H1 (cell line): ENCODE data around the gene FRMD4A. TPM values are rescaled to one million over a fixed set of nuclear protein-coding genes. Genes with fewer than 3 reads are reported as not detected.

Experiments
- CTCF ChIA-PET: fragments of 300-600 bp; sonication (Branson Sonifier 250); formaldehyde crosslinking; loops from one replicate; lab custom pipeline; 2021; ENCODE audit not compliant: partially characterized antibody; lab: Charles Lee
- POLR2A ChIA-PET: fragments of 300-600 bp; sonication (Branson Sonifier 250); formaldehyde crosslinking; loops from one replicate; lab custom pipeline; 2021; ENCODE audit warnings: inconsistent platforms; ENCODE audit not compliant: partially characterized antibody; lab: Charles Lee
- DNase-seq, 2 experiments: peaks; one replicate each; pipeline versions ENCODE4 v3.0.0 to v3.0.0-alpha.2; 2010 to 2022; ENCODE audit warnings: low spot score in 2 of 2, low read depth in 1 of 2, mixed read lengths in 1 of 2
- FAIRE-seq: peaks from 2 replicates; lab custom pipeline; 2011; peaks lifted over from hg19 to GRCh38; lab: Jason Lieb, UNC
- H2AFZ ChIP-seq: 2 replicates; pipeline ENCODE4 v1.8.1; 2012; ENCODE audit warnings: low read length, inconsistent platforms
- H2AK5ac ChIP-seq: 2 replicates; pipeline ENCODE4 v1.6.1; 2013; ENCODE audit warnings: low read depth, low read length
- H2BK120ac ChIP-seq: replicated peaks from 2 replicates; pipeline ENCODE3; 2013; ENCODE audit warnings: low read depth, low read length, inconsistent platforms
- H2BK12ac ChIP-seq: 2 replicates; pipeline ENCODE4 v1.6.1; 2013; ENCODE audit warnings: low read depth, low read length
- H2BK15ac ChIP-seq: 2 replicates; pipeline ENCODE4 v1.6.1; 2013; ENCODE audit warnings: low read length
- H2BK20ac ChIP-seq: 2 replicates; pipeline ENCODE4 v1.6.1; 2013; ENCODE audit warnings: low read length
- H2BK5ac ChIP-seq: 2 replicates; pipeline ENCODE4 v1.6.1; 2013; ENCODE audit warnings: low read depth, low read length
- H3K14ac ChIP-seq: 2 replicates; pipeline ENCODE4 v1.6.1; 2013; ENCODE audit warnings: inconsistent platforms; ENCODE audit not compliant: insufficient read length
- H3K18ac ChIP-seq: 2 replicates; pipeline ENCODE4 v1.6.1; 2013; ENCODE audit warnings: low read length; ENCODE audit errors: extremely low read depth
- H3K23ac ChIP-seq: 2 replicates; pipeline ENCODE4 v1.6.1; 2013; ENCODE audit warnings: inconsistent platforms; ENCODE audit not compliant: insufficient read length
- H3K23me2 ChIP-seq: 2 replicates; pipeline ENCODE4 v1.6.1; 2013; ENCODE audit warnings: low read depth, low read length
- H3K27ac ChIP-seq: 2 replicates; pipeline ENCODE4 v1.6.1; 2011; ENCODE audit warnings: low read depth, low read length, inconsistent platforms
- H3K27me3 ChIP-seq, 4 experiments: replicated peaks in 1 of 4; 1 replicate in 1 of 4; 2 replicates in 3 of 4; pipeline versions ENCODE4 v1.6.1 to v1.8.1; 2011 to 2013; ENCODE audit warnings: low read length in 3 of 4, mild to moderate bottlenecking in 3 of 4, inconsistent platforms in 2 of 4, mixed read lengths in 2 of 4, moderate library complexity in 1 of 4; ENCODE audit not compliant: control insufficient read depth in 3 of 4, insufficient read depth in 3 of 4; ENCODE audit errors: extremely low read depth in 1 of 4
- H3K36me3 ChIP-seq, 4 experiments: 2 replicates each; pipeline versions ENCODE4 v1.6.1 to v1.8.1; 2011 to 2013; ENCODE audit warnings: mild to moderate bottlenecking in 4 of 4, low read length in 3 of 4, moderate library complexity in 2 of 4, control low read depth in 1 of 4, inconsistent platforms in 1 of 4; ENCODE audit not compliant: insufficient read depth in 4 of 4, control insufficient read depth in 2 of 4
- H3K4ac ChIP-seq: replicated peaks from 2 replicates; pipeline ENCODE3; 2013; ENCODE audit warnings: low read length, low read depth, mixed read lengths, inconsistent platforms; ENCODE audit not compliant: insufficient read length
- H3K4me1 ChIP-seq, 4 experiments: replicated peaks in 1 of 4; 1 replicate in 1 of 4; 2 replicates in 3 of 4; pipeline versions ENCODE4 v1.6.1 to v1.8.1; 2011 to 2013; ENCODE audit warnings: low read length in 3 of 4, inconsistent platforms in 2 of 4, mixed read lengths in 1 of 4; ENCODE audit not compliant: insufficient read depth in 4 of 4, control insufficient read depth in 3 of 4
- H3K4me2 ChIP-seq, 2 experiments: 2 replicates each; pipeline versions ENCODE4 v1.6.1 to v1.8.1; 2011 to 2013; ENCODE audit warnings: low read depth in 2 of 2, low read length in 2 of 2, control low read depth in 1 of 2, inconsistent platforms in 1 of 2, mild to moderate bottlenecking in 1 of 2; ENCODE audit not compliant: insufficient read depth in 1 of 2
- H3K4me3 ChIP-seq, 4 experiments: fragments of 200-600, 300-600 bp in 1 of 4; sonication (generic), shearing (Covaris generic), sonication (Bioruptor Twin) in 1 of 4; 2 replicates each; pipeline versions ENCODE4 v1.5.1 to v1.8.1; 2011 to 2016; ENCODE audit warnings: low read length in 4 of 4, low read depth in 3 of 4, control low read depth in 2 of 4, inconsistent platforms in 2 of 4, mild to moderate bottlenecking in 2 of 4, mixed read lengths in 1 of 4, moderate library complexity in 1 of 4; ENCODE audit not compliant: insufficient read depth in 2 of 4; ENCODE audit errors: extremely low read depth in 1 of 4
- H3K56ac ChIP-seq: replicated peaks from 2 replicates; pipeline ENCODE3; 2013; ENCODE audit warnings: low read depth, mild to moderate bottlenecking, mixed read lengths, low read length, inconsistent platforms; ENCODE audit not compliant: insufficient read length
- H3K79me1 ChIP-seq: 2 replicates; pipeline ENCODE4 v1.6.1; 2013; ENCODE audit warnings: low read depth, low read length, control low read depth
- H3K79me2 ChIP-seq, 2 experiments: 2 replicates each; pipeline versions ENCODE4 v1.6.1 to v1.8.1; 2012 to 2013; ENCODE audit warnings: low read length in 2 of 2, mild to moderate bottlenecking in 2 of 2, inconsistent platforms in 1 of 2; ENCODE audit not compliant: insufficient read depth in 2 of 2, control insufficient read depth in 1 of 2
- H3K9ac ChIP-seq, 4 experiments: replicated peaks in 1 of 4; 1 replicate in 1 of 4; 2 replicates in 3 of 4; pipeline versions ENCODE4 v1.6.1 to v1.8.1; 2011 to 2013; ENCODE audit warnings: low read depth in 3 of 4, low read length in 3 of 4, control low read depth in 2 of 4, mild to moderate bottlenecking in 2 of 4, moderate library complexity in 2 of 4, inconsistent platforms in 1 of 4; ENCODE audit errors: extremely low read depth in 1 of 4
- H3K9me3 ChIP-seq, 2 experiments: 2 replicates each; pipeline versions ENCODE4 v1.6.1 to v1.8.1; 2012 to 2013; ENCODE audit warnings: mild to moderate bottlenecking in 2 of 2, moderate library complexity in 2 of 2, control low read depth in 1 of 2, inconsistent platforms in 1 of 2, low read depth in 1 of 2, low read length in 1 of 2, mixed read lengths in 1 of 2; ENCODE audit not compliant: insufficient read depth in 2 of 2
- H4K20me1 ChIP-seq, 2 experiments: replicated peaks in 1 of 2; 2 replicates each; pipeline versions ENCODE3 to v1.8.1; 2011 to 2013; ENCODE audit warnings: inconsistent platforms in 2 of 2, low read length in 2 of 2, mild to moderate bottlenecking in 1 of 2; ENCODE audit not compliant: insufficient read depth in 2 of 2, control insufficient read depth in 1 of 2
- H4K5ac ChIP-seq: 2 replicates; pipeline ENCODE4 v1.6.1; 2013; ENCODE audit warnings: low read length, low read depth, mixed read lengths, inconsistent platforms; ENCODE audit not compliant: insufficient read length
- H4K8ac ChIP-seq: 2 replicates; pipeline ENCODE4 v1.8.0; 2013; ENCODE audit warnings: mild to moderate bottlenecking, moderate library complexity, low read length, inconsistent platforms; ENCODE audit not compliant: insufficient read depth; ENCODE audit errors: extremely low read depth
- H4K91ac ChIP-seq: replicated peaks from 2 replicates; pipeline ENCODE3; 2013; ENCODE audit warnings: low read length, mixed read lengths, inconsistent platforms; ENCODE audit not compliant: insufficient read length
- CBX5 ChIP-seq: fragments of 300-800, 300-1000 bp; sonication (generic); IDR thresholded peaks from 2 replicates; pipeline ENCODE4 v1.7.1; 2016; ENCODE audit warnings: antibody characterized with exemption, low read length, low read depth
- CBX8 ChIP-seq: fragments of 300-800, 300-1000 bp; sonication (generic); IDR thresholded peaks from 2 replicates; pipeline ENCODE4 v1.7.1; 2016; ENCODE audit warnings: low read depth, low read length, borderline replicate concordance
- CTCF ChIP-seq, 3 experiments: IDR thresholded peaks; 1 replicate in 2 of 3; 2 replicates in 1 of 3; pipeline versions ENCODE4 v1.5.1 to v1.6.1; 2011; ENCODE audit warnings: low read length in 3 of 3, mild to moderate bottlenecking in 3 of 3, inconsistent platforms in 2 of 3, low read depth in 1 of 3, moderate library complexity in 1 of 3; ENCODE audit not compliant: insufficient read depth in 1 of 3; ENCODE audit errors: control extremely low read depth in 1 of 3
- EGR1 ChIP-seq: IDR thresholded peaks from 2 replicates; pipeline ENCODE4 v1.6.1; 2011; ENCODE audit warnings: low read depth, low read length, borderline replicate concordance
- JUN ChIP-seq: IDR thresholded peaks from 2 replicates; pipeline ENCODE4 v1.6.1; 2011; ENCODE audit warnings: low read depth, mild to moderate bottlenecking, improper control_type of control experiment, low read length
- PHF8 ChIP-seq: fragments of 200-600 bp; sonication (generic); conservative IDR thresholded peaks from 2 replicates; pipeline ENCODE4 v1.7.1; 2012; ENCODE audit warnings: low read depth, mild to moderate bottlenecking, inconsistent platforms, low read length, moderate library complexity
- POU5F1 ChIP-seq: IDR thresholded peaks from 2 replicates; pipeline ENCODE4 v1.6.1; 2011; ENCODE audit warnings: low read depth, mild to moderate bottlenecking, low read length, moderate library complexity
- RFX5 ChIP-seq: IDR thresholded peaks from 2 replicates; pipeline ENCODE4 v1.6.1; 2011; ENCODE audit warnings: low read depth, low read length, improper control_type of control experiment, borderline replicate concordance
- RNF2 ChIP-seq: fragments of 200-900, 300-1000 bp; sonication (generic); IDR thresholded peaks from 2 replicates; pipeline ENCODE4 v1.7.1; 2016; ENCODE audit warnings: borderline replicate concordance, low read depth, mild to moderate bottlenecking, antibody characterized with exemption, low read length; ENCODE audit not compliant: poor library complexity, severe bottlenecking; ENCODE audit errors: missing control alignments
- SIN3A ChIP-seq, 2 experiments: IDR thresholded peaks in 1 of 2; conservative IDR thresholded peaks in 1 of 2; 2 replicates each; pipeline ENCODE4 v1.6.1; 2011 to 2012; ENCODE audit warnings: low read length in 2 of 2, improper control_type of control experiment in 1 of 2, low read depth in 1 of 2, mild to moderate bottlenecking in 1 of 2
- WGBS, 2 experiments: shearing (Covaris generic) in 1 of 2; methylation state at CpG; one replicate each; pipeline versions ENCODE4 v1.1.6 to v1.1.7; 2013 to 2015; ENCODE audit warnings: low lambda C conversion rate in 2 of 2, mixed read lengths in 2 of 2, inconsistent platforms in 1 of 2, low coverage in 1 of 2, missing lambda C conversion rate in 1 of 2; ENCODE audit not compliant: insufficient replicate concordance in 2 of 2, insufficient coverage in 1 of 2, insufficient read length in 1 of 2; ENCODE audit errors: extremely low coverage in 1 of 2, missing lambda C conversion rate in 1 of 2; 5-methylcytosine and 5-hydroxymethylcytosine counted together
- polyA plus RNA-seq, 7 experiments: library from polyadenylated mRNA; depleted of rRNA in 3 of 7; stranded (reverse) in 5 of 7; unstranded in 2 of 7; fragments of >200 nt in 5 of 7; fragments of 200-250 nt in 2 of 7; gene quantifications; 1 replicate in 5 of 7; 2 replicates in 1 of 7; 4 replicates in 1 of 7; pipeline versions ENCODE4 v1.2.1 to v1.2.3, GENCODE V29; 2011 to 2013; ENCODE audit warnings: missing spikeins in 2 of 7, mixed read lengths in 2 of 7
- total RNA-seq: library from RNA; stranded (reverse); fragmentation: NEBNext Ultra II Directional; extraction: Animal tissue kit (Norgen Biotek cat#: 25700); gene quantifications from 2 replicates; pipeline ENCODE4 v1.2.1, GENCODE V29; 2021

The FRMD4A gene
- total and polyA plus RNA-seq, 2 of the 8 experiments (the other 6 are each of a cell fraction or from before 2014, with no cell fraction given): 38.6 to 39.6 TPM

- Histone ChIP-seq H2BK20ac (no peak overlapping the region), H4K20me1 (no peaks in the 10 kb centered on the region), H3K9ac (no peak overlapping the region), H2BK12ac (no peak overlapping the region), H3K4me1 (peaks cover 0 to 4% (median 0%) of the 10 kb centered on the region in 4 experiments; a peak in 2 of 7 replicates), H3K27ac (no peak overlapping the region), H3K79me2 (no peaks in the 10 kb centered on the region), H3K36me3 (peaks cover 0 to 3% (median 0%) of the 10 kb centered on the region in 4 experiments; a peak in 1 of 8 replicates), H4K8ac (no peak overlapping the region), H3K27me3 (no peaks in the 10 kb centered on the region), H3K4me3 (no peak overlapping the region), H3K56ac (no peak overlapping the region), H3K79me1 (no peaks in the 10 kb centered on the region), H3K18ac (no peak overlapping the region), H3K14ac (no peak overlapping the region), H2BK120ac (no peak overlapping the region), H3K4me2 (no peak overlapping the region), H2AK5ac (no peak overlapping the region), H2BK15ac (no peak overlapping the region), H3K23ac (no peak overlapping the region), H4K5ac (no peak overlapping the region), H3K23me2 (no peaks in the 10 kb centered on the region), H2BK5ac (no peak overlapping the region), H2AFZ (no peak overlapping the region), H4K91ac (no peak overlapping the region), H3K4ac (no peak overlapping the region), H3K9me3 (no peaks in the 10 kb centered on the region)
- ChIA-PET CTCF (interaction anchor here (0.5 to 1.4 kb wide), 4 partner anchors 12 to 333 kb away, joined by 3 to 4 read pairs (median 4); no protein-coding TSS in a partner anchor), POLR2A (interaction anchor here (1.1 to 1.2 kb wide), 2 partner anchors 18 to 47 kb away, joined by 3 read pairs; no protein-coding TSS in a partner anchor)
- DNase-seq: no peak
- 79% methylated on average over 7 of the region's 7 CpGs; no CpG with 5 or more reads in 1 of the 2 experiments for WGBS, 2 experiments
- no peak for FAIRE-seq
- no peak for TF ChIP-seq RFX5
- no peak for TF ChIP-seq EGR1
- no peak for TF ChIP-seq RNF2
- no peak for TF ChIP-seq CTCF (IDR thresholded peaks at IDR 0.05; ENCODE audit: control extremely low read depth in 1 of 3, insufficient read depth in 1 of 3, low read depth in 1 of 3, low read length in 3 of 3)
- no peak for TF ChIP-seq POU5F1
- TF ChIP-seq CBX8: no peak
- TF ChIP-seq CBX5: no peak
- TF ChIP-seq JUN: no peak
- no peak for TF ChIP-seq SIN3A (conservative IDR thresholded peaks at IDR 0.05 in 1 of 2, IDR thresholded peaks at IDR 0.05 in 1 of 2; ENCODE audit: low read depth in 1 of 2, low read length in 2 of 2)
- no peak for TF ChIP-seq PHF8
Observed at GRCh38 chr10:13681960-13682359, 648.8 kb downstream of the FRMD4A start.
